Activated CD4-positive, alpha-beta T cell treated with anti-CD3 and anti-CD28 coated beads, Interleukin-2, Interleukin-4, amounts not matched to agents 100 ng/mL and 50 ng/mL, durations not matched to agents 16 hours and 8 hours (primary cell): Measurements from ENCODE around the gene PEMT.
A peak's percentile ranks its signal among the peaks of the same experiment; 100 is the strongest.
"Not testable (repeated sequence)": the region's sequence is repeated elsewhere in the genome, so short reads cannot be mapped to it uniquely, and the experiment has no call there.

Source experiments
- DNase-seq: peaks from one replicate; pipeline ENCODE4 v3.0.0-alpha.2; 2020; ENCODE audit warnings: low spot score

Gene PEMT

GRCh38 chr17:17486416-17486815, 105.1 kb downstream of the PEMT start:
- DNase-seq, result not testable (repeated sequence)

- DNase-seq, result no peak
Measured at GRCh38 chr17:17485420-17485819, 106.1 kb downstream of the PEMT start.

GRCh38 chr17:17484451-17484899, 107.0 kb downstream of the PEMT start:
- DNase-seq, result peak; percentile 74

- DNase-seq, result no peak
Measured at GRCh38 chr17:17481860-17482259, 109.6 kb downstream of the PEMT start.

GRCh38 chr17:17480593-17481148, 110.8 kb downstream of the PEMT start:
- no peak for DNase-seq

GRCh38 chr17:17479209-17479608, 112.3 kb downstream of the PEMT start:
- DNase-seq, result no peak

GRCh38 chr17:17476865-17477467, 114.5 kb downstream of the PEMT start, which contains the start of gene MED9:
TSS of gene MED9 (plus strand) at chr17:17477000. CDS start at chr17:17477042, 42 bp downstream.
- DNase-seq, result peak; percentile 95

- no peak for DNase-seq
Measured at GRCh38 chr17:17474341-17474740, 117.2 kb downstream of the PEMT start.

GRCh38 chr17:17472333-17472920, 119.1 kb downstream of the PEMT start:
- no peak for DNase-seq

- DNase-seq, result no peak
Measured at GRCh38 chr17:17469996-17470395, 121.5 kb downstream of the PEMT start.

GRCh38 chr17:17469358-17469757, 122.2 kb downstream of the PEMT start:
- no peak for DNase-seq

- DNase-seq, result no peak
Measured at GRCh38 chr17:17468217-17469010, 123.1 kb downstream of the PEMT start.

- DNase-seq, result no peak
Measured at GRCh38 chr17:17467720-17468119, 123.8 kb downstream of the PEMT start.

GRCh38 chr17:17467016-17467415, 124.5 kb downstream of the PEMT start:
- no peak for DNase-seq

- DNase-seq, result no peak
Measured at GRCh38 chr17:17466511-17466910, 125.0 kb downstream of the PEMT start.

GRCh38 chr17:17465878-17466277, 125.6 kb downstream of the PEMT start:
- not testable (repeated sequence) for DNase-seq

- DNase-seq, result no peak
Measured at GRCh38 chr17:17463821-17464220, 127.7 kb downstream of the PEMT start.

GRCh38 chr17:17462048-17462824, 129.3 kb downstream of the PEMT start:
- no peak for DNase-seq

GRCh38 chr17:17460038-17460437, 131.5 kb downstream of the PEMT start:
- no peak for DNase-seq

- DNase-seq, result no peak
Measured at GRCh38 chr17:17457680-17458079, 133.8 kb downstream of the PEMT start.

- DNase-seq, result no peak
Measured at GRCh38 chr17:17456251-17456650, 135.3 kb downstream of the PEMT start.
